CD4-positive, alpha-beta T cell treated with Interleukin-10 for 1 hour (primary cell): ENCODE data around the gene BTBD7.
"Not testable (repeated sequence)": the region's sequence is repeated elsewhere in the genome, so short reads cannot be mapped to it uniquely, and the experiment has no call there.

ENCODE experiments used
- DNase-seq: peaks from one replicate; pipeline ENCODE4 v3.0.0-alpha.2; 2020

BTBD7 gene

DNA sequence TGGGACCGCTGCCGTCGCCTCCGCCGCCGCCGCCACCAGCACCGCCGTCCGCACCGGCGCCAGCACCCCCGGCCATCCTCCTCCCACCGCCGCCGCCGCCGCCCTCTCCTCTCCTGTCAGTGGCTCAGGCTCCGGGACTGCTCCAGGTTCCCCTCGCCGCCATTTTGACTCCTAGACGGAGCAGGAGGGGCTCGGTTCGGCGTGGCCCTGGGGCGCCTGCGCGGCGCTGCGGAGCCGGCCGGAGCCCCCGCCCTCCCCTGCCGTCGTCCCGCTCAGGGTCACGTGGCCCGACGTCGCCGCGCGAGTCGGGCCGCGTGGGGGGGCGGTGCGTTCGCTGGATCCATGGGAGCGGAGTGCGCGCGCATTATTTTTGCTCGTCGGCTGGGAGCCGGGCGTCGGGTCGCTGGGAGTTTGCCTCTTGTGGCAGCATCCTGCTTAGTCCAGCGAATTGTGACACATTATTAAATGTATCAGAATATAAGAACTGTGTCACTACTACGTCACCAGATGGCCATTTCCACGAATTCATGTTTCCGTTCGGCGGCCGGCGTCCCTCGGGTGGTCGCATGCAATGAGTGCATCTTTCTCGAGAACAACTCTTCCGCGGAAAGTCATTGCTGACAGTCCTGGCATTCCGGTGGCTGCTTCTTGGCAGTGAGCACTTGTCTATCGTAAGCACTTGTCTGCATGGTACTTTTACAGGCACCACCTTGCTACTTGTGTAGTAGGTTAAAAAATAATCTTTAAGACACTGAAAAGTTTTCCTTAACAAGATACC, at the start of gene BTBD7:
TSS of gene BTBD7 (minus strand) at position 184 of the 778 bp plus-strand sequence. CDS start 36,985 bp downstream, outside the sequence.
- peak; percentile 94 for DNase-seq

DNA sequence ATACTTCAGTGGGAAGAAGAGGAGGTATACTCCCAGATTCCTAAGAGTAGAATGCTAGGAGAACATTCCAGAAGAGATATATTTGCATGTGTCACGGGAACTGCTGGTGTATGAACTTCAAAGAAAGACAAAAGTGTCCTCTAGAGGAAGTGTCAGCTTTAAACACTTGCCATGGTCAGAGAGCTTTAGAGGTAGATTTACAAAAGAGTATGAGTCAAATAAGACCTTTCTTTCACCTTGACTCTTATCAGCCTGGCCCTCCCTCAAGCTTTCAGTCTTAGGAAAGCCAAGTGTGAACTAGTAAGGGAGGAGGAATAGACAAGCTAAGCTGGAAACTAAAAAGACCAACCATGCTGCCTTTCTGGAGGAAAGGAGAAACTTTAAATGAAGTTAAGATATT, 48.8 kb upstream of the BTBD7 start:
- no peak for DNase-seq

- DNase-seq: no peak
Measured at GRCh38 chr14:93379831-93380230, 47.0 kb upstream of the BTBD7 start.

GRCh38 chr14:93375673-93376156, 42.9 kb upstream of the BTBD7 start:
- peak; percentile 14 for DNase-seq

DNA sequence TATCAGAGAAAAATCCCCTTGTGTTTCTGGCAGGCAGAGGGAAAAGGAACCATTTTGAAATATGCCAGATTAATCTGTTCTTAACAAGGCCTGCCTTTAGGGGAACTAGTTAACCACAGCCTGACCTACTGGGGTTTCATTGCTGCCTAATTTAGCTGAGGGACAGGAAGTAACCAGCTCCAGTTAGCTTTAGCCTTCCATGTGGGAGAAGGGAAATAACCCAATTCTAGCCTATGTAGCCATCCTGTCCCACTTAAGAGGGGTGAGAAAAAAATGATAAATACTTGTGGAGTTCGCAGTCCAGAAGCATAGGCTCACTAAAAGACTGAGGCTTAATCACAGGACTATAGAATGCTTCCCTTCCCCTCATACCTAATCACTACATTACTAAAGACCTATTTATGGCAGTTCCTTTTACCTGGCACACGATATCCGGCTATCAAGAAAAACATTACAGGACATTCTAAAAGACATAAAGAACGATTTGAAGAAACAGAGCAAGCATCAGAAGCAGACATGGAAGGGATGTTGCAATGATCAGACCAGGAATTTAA, 37.0 kb upstream of the BTBD7 start:
- peak; percentile 3 for DNase-seq

GRCh38 chr14:93368996-93369712, 36.3 kb upstream of the BTBD7 start:
- DNase-seq: no peak

DNA sequence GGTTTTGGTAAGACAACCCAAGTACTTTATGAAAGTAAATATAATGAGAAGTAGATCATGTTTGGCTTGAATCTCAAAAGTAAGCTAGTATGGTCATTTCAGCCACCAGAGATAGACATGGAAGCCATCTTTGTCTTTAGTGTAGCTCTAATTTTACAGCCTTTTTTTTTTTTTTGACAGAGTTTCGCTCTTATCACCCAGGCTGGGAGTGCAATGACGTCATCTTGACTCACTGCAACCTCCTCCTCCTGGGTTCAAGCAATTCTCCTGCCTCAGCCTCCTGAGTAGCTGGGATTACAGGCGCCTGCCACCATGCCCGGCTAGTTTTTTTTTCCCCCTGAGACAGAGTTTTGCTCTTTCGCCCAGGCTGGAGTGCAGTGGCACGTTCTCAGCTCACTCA, 22.0 kb upstream of the BTBD7 start:
- not testable (repeated sequence) for DNase-seq

DNA sequence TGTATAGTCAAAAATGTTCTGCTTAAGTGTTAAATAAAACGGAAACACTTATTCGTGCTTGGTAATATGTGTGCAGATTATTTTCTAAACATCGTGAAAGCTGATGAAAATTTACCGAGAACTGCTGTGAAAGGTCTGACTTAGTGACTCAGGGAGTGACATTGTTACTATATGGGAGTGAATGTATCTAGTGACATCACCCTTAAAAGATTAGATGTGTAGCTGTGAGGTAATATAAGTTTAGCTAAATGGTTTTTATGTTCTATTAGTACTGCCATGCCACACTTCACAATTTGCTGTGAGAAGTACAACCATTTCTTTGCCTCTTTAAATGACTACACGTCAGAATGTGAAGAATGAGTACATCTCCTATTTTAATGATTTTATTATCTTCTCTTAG, 15.5 kb upstream of the BTBD7 start:
- DNase-seq: no peak

- DNase-seq: no peak
Measured at GRCh38 chr14:93347850-93348249, 15.0 kb upstream of the BTBD7 start.

DNA sequence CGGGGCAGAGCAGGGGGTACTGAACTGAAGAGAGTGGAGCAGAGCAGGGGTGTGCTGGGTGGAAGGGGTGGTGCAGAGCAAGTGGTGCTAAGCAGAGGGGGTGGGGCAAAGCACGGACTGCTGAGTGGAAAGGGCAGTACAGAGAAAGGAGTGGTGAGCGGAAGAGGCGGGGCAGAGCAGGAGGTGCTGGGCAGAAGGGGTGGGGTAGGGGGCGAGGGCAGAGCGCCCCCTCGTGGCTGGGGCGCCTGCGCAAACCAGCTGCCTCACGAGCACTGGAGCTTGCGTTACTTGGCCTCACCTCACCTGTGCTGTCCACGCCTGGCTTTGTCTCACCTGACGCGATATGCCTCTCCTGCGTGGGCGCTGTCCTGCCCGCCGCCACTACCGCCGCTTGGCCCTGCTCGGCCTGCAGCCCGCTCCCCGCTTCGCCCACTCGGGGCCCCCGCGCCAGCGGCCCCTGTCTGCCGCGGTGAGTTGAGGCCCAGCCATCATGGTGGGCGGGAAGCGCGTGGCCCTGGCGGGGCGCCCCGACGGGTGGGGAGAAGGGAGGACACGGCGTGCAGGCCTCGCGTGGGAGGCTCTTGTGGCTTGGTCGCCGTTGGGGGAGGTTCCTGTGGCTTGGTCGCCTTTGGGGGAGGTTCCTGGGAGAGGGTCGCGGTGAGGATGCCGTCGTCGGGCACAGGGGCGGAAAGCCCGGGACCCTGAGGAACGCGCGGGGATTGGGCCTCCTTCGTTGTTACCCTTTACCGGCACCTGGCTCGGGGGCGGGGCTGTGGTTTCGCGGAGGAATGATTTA, 14.3 kb upstream of the BTBD7 start, which contains the start of gene COX8C:
TSS of gene COX8C (plus strand) at position 257 of the 796 bp plus-strand sequence. CDS start at position 344, 87 bp downstream.
- no peak for DNase-seq

- no peak for DNase-seq
Measured at GRCh38 chr14:93343797-93344196, 11.0 kb upstream of the BTBD7 start.

GRCh38 chr14:93343266-93343665, 10.4 kb upstream of the BTBD7 start:
- no peak for DNase-seq

DNA sequence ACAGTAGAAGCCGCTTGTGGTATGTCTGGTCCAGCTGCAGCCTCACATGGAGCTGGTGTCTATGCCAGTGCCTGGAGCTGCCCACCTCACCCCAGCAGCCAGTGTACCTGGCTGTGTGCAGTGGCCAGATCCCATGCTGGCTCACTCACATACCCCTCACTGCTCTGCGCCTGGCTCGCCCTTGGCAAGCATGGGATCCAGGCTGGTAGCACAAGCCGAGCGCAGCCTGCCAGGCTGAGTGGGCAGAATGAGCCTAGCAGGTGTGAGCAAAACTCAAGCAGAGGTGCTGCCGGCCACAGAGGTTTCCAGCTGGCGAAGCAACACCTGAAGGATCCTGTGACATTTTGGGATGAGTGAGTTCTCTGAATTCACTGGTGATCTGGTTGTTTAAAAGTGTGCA, 5.0 kb upstream of the BTBD7 start:
- DNase-seq: no peak

- no peak for DNase-seq
Measured at GRCh38 chr14:93337143-93337753, 4.4 kb upstream of the BTBD7 start.

DNA sequence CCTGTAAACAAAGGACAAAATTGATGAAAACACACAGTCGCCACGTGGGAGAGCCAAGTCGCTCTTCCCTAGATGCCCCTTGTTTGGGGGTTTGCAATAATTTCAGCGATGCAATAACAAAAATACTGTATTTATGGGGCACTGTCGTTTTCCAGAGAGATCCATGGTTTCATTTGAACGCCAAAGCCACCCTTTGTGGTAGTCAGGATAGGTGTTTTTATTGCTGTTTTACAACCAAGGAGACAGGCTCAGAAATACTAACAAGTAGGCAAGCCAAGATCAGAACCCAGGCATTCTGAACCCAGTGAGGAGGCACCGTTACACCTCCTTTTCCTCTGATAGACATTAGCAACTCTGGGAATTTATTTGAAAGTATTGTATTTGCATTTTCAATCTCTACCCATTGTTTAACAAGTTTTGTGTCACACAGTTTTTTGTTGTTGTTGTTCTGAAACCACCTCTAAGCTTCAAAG, 831 bp upstream of the BTBD7 start:
- no peak for DNase-seq

- DNase-seq: no peak
Measured at GRCh38 chr14:93332397-93332852, 411 bp downstream of the BTBD7 start.

GRCh38 chr14:93331728-93332396, 974 bp downstream of the BTBD7 start:
- DNase-seq: no peak

GRCh38 chr14:93331002-93331727, 1.7 kb downstream of the BTBD7 start:
- no peak for DNase-seq

GRCh38 chr14:93330609-93331000, 2.2 kb downstream of the BTBD7 start:
- DNase-seq: no peak

DNA sequence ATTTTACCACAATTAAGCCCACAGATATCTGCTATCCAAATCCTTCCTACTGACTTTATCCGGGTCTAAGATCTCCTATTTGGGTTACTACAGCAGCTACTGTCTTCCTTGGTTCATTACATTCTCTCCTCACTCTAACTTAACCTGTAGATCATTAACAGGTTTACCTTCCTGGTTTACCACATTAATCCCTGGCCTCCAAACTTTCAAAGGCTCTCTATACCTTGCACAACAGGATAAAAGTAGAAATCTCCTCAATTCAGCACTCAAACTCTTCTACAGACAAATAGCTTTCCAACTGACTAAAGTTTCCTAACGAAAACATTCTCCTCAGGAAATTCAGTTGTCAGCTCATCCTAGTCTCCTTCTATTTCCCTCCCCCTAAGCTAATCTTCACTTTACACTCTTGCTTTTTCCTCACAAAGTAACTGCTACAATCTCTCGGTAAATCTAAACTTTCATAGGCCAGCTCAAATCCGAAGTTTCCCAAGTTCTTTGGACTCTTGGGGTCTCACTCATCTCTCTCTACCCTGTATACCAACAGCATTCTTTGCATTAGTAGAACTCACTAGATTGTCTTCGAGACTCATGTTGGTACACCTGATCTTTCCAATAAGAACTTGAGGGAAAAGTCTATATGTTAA, 2.7 kb downstream of the BTBD7 start:
- DNase-seq: no peak
